ENCODE measurements around the gene MBD5.

MBD5 gene

GRCh38 chr2:148161909-148162435 lies 141.1 kb downstream of the MBD5 start:
- no peaks in the 10 kb centered on the region for H3K36me3 ChIP-seq

GRCh38 chr2:148162871-148163270 lies 142.0 kb downstream of the MBD5 start:
- intact Hi-C loops (cut with DNase I; ENCODE audit: low total_unique reads) = no loop called here
- no peak for DNase-seq
- Histone ChIP-seq H3K36me3 (no peaks in the 10 kb centered on the region), H3K27me3 (no peaks in the 10 kb centered on the region), H3K9me3 (no peaks in the 10 kb centered on the region), H3K4me3 (no peak overlapping the region), H3K27ac (no peak overlapping the region), H3K4me1 (peaks cover 0 to 6% (median 0%) of the 10 kb centered on the region in 4 donors)
- TF ChIP-seq CTCF (IDR thresholded peaks at IDR 0.05) = no peak

More at GRCh38 chr2:148161909-148162435, 141.1 kb downstream of the MBD5 start:
- Histone ChIP-seq H3K9me3 (no peaks in the 10 kb centered on the region), H3K4me1 (peaks cover 0 to 6% (median 0%) of the 10 kb centered on the region in 4 donors), H3K4me3 (no peak overlapping the region), H3K27ac (no peak overlapping the region), H3K27me3 (no peaks in the 10 kb centered on the region)
- intact Hi-C loops (cut with DNase I; ENCODE audit: low total_unique reads) = no loop called here
- no peak for TF ChIP-seq CTCF (IDR thresholded peaks at IDR 0.05)
- no peak for DNase-seq

GRCh38 chr2:148165975-148166374 lies 145.1 kb downstream of the MBD5 start:
- Histone ChIP-seq H3K27me3 (no peaks in the 10 kb centered on the region), H3K27ac (no peak overlapping the region), H3K4me3 (no peak overlapping the region), H3K4me1 (peaks cover 0 to 6% (median 0%) of the 10 kb centered on the region in 4 donors), H3K36me3 (no peaks in the 10 kb centered on the region), H3K9me3 (no peaks in the 10 kb centered on the region)
- no peak for DNase-seq
- intact Hi-C loops (cut with DNase I; ENCODE audit: low total_unique reads) = no loop called here
- TF ChIP-seq CTCF (IDR thresholded peaks at IDR 0.05) = no peak

- no peak overlapping the region for H3K27ac ChIP-seq
- TF ChIP-seq CTCF (IDR thresholded peaks at IDR 0.05) = no peak
- no peaks in the 10 kb centered on the region for H3K36me3 ChIP-seq
- H3K27me3 ChIP-seq = no peaks in the 10 kb centered on the region
- no peak for DNase-seq
- H3K4me1 ChIP-seq = peaks cover 0 to 6% (median 0%) of the 10 kb centered on the region in 4 donors
- no peak overlapping the region for H3K4me3 ChIP-seq
- intact Hi-C loops (cut with DNase I; ENCODE audit: low total_unique reads) = no loop called here
- H3K9me3 ChIP-seq = no peaks in the 10 kb centered on the region
Measured at GRCh38 chr2:148167241-148167766, 146.4 kb downstream of the MBD5 start.

- Histone ChIP-seq H3K36me3 (no peaks in the 10 kb centered on the region), H3K4me3 (no peak overlapping the region), H3K27ac (no peak overlapping the region), H3K9me3 (no peaks in the 10 kb centered on the region), H3K4me1 (peaks cover 0 to 6% (median 0%) of the 10 kb centered on the region in 4 donors), H3K27me3 (no peaks in the 10 kb centered on the region)
- no peak for DNase-seq
- intact Hi-C loops (cut with DNase I; ENCODE audit: low total_unique reads) = no loop called here
- no peak for TF ChIP-seq CTCF (IDR thresholded peaks at IDR 0.05)
Measured at GRCh38 chr2:148167855-148168254, 147.0 kb downstream of the MBD5 start.

Data from tibial artery (tissue), 4 donors.